SK-N-SH treated with all-trans-retinoic acid at 6 μM for 48 hours (cell line): ENCODE measurements around the gene GNPTAB.

Source experiments
- ATAC-seq: fragments of 200-7000 bp; cut with Tn5 transposase; 3 replicates; pipeline ENCODE4 v1.9.1; 2020; ENCODE audit warnings: mild to moderate bottlenecking, moderate library complexity
- BACH2 ChIP-seq: fragments of 250-450 bp; sonication (Bioruptor Pico); IDR thresholded peaks from 2 replicates; pipeline ENCODE4 v1.9.0; 2021; ENCODE audit warnings: mild to moderate bottlenecking, borderline replicate concordance
- CSDC2 ChIP-seq: fragments of 250-450 bp; sonication (Bioruptor Pico); IDR thresholded peaks from 2 replicates; pipeline ENCODE4 v1.5.0; 2020; ENCODE audit warnings: mild to moderate bottlenecking, moderate library complexity
- ESRRG ChIP-seq: fragments of 250-450 bp; sonication (Bioruptor Pico); IDR thresholded peaks from 2 replicates; pipeline ENCODE4 v1.6.1; 2021; ENCODE audit warnings: mild to moderate bottlenecking
- ISL1 ChIP-seq: fragments of 250-450 bp; sonication (Bioruptor Pico); IDR thresholded peaks from 2 replicates; pipeline ENCODE4 v2.1.2; 2022; ENCODE audit warnings: mild to moderate bottlenecking, moderate library complexity
- OSR1 ChIP-seq: fragments of 250-450 bp; sonication (Bioruptor Pico); IDR thresholded peaks from 2 replicates; pipeline ENCODE4 v1.8.0; 2022; ENCODE audit warnings: moderate library complexity, mild to moderate bottlenecking, inconsistent platforms
- PATZ1 ChIP-seq: fragments of 250-450 bp; sonication (Bioruptor Pico); IDR thresholded peaks from 2 replicates; pipeline ENCODE4 v1.8.0; 2020; ENCODE audit warnings: mild to moderate bottlenecking, moderate library complexity, borderline replicate concordance
- PPARA ChIP-seq: fragments of 250-450 bp; sonication (Bioruptor Pico); IDR thresholded peaks from 2 replicates; pipeline ENCODE4 v1.5.0; 2020; ENCODE audit warnings: mild to moderate bottlenecking, borderline replicate concordance
- RARB ChIP-seq: fragments of 250-450 bp; sonication (Bioruptor Pico); IDR thresholded peaks from 2 replicates; pipeline ENCODE4 v1.8.0; 2021; ENCODE audit warnings: mild to moderate bottlenecking, moderate library complexity
- SNAI2 ChIP-seq: fragments of 250-450 bp; sonication (Bioruptor Pico); IDR thresholded peaks from 2 replicates; pipeline ENCODE4 v1.5.0; 2020; ENCODE audit warnings: mild to moderate bottlenecking, moderate library complexity
- TOX ChIP-seq: fragments of 250-450 bp; sonication (Bioruptor Pico); IDR thresholded peaks from 2 replicates; pipeline ENCODE4 v1.8.0; 2021; ENCODE audit warnings: mild to moderate bottlenecking, moderate library complexity, borderline replicate concordance
- ZC3H10 ChIP-seq: fragments of 250-450 bp; sonication (Bioruptor Pico); IDR thresholded peaks from 2 replicates; pipeline ENCODE4 v1.5.1; 2021; ENCODE audit warnings: mild to moderate bottlenecking, moderate library complexity
- ZNF565 ChIP-seq: fragments of 450-650 bp; formaldehyde crosslinking; conservative IDR thresholded peaks from 2 replicates; pipeline ENCODE4 v1.5.0; 2020; ENCODE audit warnings: low read depth, mild to moderate bottlenecking, moderate library complexity
- ZNF70 ChIP-seq: fragments of 450-650 bp; formaldehyde crosslinking; IDR thresholded peaks from 2 replicates; pipeline ENCODE4 v1.5.0; 2020; ENCODE audit warnings: mild to moderate bottlenecking, moderate library complexity
- ZNF8 ChIP-seq: fragments of 450-650 bp; formaldehyde crosslinking; IDR thresholded peaks from 2 replicates; pipeline ENCODE4 v1.5.0; 2020; ENCODE audit warnings: mild to moderate bottlenecking, moderate library complexity
- TF ChIP-seq, protein P1 (sequence below): fragments of 250-450 bp; sonication (Bioruptor Pico); IDR thresholded peaks from 2 replicates; pipeline ENCODE4 v1.8.0; 2021; ENCODE audit warnings: low read depth, mild to moderate bottlenecking, moderate library complexity, borderline replicate concordance
- TF ChIP-seq, protein P2 (sequence below): fragments of 250-450 bp; sonication (Bioruptor Pico); IDR thresholded peaks from 2 replicates; pipeline ENCODE4 v1.5.1; 2020; ENCODE audit warnings: low read depth, mild to moderate bottlenecking, moderate library complexity
- TF ChIP-seq, protein P3 (sequence below): fragments of 250-450 bp; sonication (Bioruptor Pico); IDR thresholded peaks from 2 replicates; pipeline ENCODE4 v1.5.0; 2020; ENCODE audit warnings: mild to moderate bottlenecking, moderate library complexity
- TF ChIP-seq, protein P4 (sequence below): fragments of 250-450 bp; sonication (Bioruptor Pico); IDR thresholded peaks from 2 replicates; pipeline ENCODE4 v1.5.1; 2021; ENCODE audit warnings: mild to moderate bottlenecking, moderate library complexity

GNPTAB gene

DNA sequence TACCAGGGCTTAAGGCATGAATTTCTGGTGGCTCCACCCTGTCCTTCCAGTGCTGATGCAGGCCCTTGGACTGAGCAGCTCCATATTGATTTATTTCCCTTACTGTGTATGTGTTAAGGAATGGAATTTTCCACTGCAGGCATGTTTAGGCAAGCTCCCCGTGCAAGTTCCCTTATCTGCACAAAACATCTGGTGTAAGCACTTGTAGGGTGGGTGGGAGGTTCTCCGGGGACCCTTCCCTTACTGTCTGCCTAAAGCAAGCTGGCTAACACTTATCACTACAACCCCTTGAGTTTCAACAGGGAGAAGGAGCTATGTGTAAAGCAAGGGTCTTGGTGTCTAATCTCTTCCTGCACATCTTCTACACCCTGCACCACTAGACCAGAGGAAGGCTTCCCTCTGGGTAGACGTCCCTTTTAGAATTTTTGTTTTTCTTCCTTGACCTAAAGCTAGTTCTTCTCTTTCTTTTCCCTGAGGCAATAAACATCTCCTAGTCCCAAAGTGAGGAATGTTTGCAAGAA is 24.7 kb upstream of the GNPTAB start:
- no peak; the same call in 2 of the 3 replicates for ATAC-seq
- TF ChIP-seq SNAI2 (CRISPR knock-in tag) = no peak
- TF ChIP-seq, protein P1, sequence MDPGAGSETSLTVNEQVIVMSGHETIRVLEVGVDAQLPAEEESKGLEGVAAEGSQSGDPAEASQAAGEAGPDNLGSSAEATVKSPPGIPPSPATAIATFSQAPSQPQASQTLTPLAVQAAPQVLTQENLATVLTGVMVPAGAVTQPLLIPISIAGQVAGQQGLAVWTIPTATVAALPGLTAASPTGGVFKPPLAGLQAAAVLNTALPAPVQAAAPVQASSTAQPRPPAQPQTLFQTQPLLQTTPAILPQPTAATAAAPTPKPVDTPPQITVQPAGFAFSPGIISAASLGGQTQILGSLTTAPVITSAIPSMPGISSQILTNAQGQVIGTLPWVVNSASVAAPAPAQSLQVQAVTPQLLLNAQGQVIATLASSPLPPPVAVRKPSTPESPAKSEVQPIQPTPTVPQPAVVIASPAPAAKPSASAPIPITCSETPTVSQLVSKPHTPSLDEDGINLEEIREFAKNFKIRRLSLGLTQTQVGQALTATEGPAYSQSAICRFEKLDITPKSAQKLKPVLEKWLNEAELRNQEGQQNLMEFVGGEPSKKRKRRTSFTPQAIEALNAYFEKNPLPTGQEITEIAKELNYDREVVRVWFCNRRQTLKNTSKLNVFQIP (CRISPR knock-in tag) = no peak
- no peak for TF ChIP-seq BACH2
- TF ChIP-seq TOX (CRISPR knock-in tag) = no peak
- TF ChIP-seq, protein P2, sequence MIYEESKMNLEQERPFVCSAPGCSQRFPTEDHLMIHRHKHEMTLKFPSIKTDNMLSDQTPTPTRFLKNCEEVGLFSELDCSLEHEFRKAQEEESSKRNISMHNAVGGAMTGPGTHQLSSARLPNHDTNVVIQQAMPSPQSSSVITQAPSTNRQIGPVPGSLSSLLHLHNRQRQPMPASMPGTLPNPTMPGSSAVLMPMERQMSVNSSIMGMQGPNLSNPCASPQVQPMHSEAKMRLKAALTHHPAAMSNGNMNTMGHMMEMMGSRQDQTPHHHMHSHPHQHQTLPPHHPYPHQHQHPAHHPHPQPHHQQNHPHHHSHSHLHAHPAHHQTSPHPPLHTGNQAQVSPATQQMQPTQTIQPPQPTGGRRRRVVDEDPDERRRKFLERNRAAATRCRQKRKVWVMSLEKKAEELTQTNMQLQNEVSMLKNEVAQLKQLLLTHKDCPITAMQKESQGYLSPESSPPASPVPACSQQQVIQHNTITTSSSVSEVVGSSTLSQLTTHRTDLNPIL (CRISPR knock-in tag) = no peak
- TF ChIP-seq ESRRG (CRISPR knock-in tag) = no peak
- no peak for TF ChIP-seq ZC3H10 (CRISPR knock-in tag)
- no peak for TF ChIP-seq RARB (CRISPR knock-in tag)
- TF ChIP-seq CSDC2 (CRISPR knock-in tag) = no peak
- TF ChIP-seq PATZ1 (CRISPR knock-in tag) = no peak

DNA sequence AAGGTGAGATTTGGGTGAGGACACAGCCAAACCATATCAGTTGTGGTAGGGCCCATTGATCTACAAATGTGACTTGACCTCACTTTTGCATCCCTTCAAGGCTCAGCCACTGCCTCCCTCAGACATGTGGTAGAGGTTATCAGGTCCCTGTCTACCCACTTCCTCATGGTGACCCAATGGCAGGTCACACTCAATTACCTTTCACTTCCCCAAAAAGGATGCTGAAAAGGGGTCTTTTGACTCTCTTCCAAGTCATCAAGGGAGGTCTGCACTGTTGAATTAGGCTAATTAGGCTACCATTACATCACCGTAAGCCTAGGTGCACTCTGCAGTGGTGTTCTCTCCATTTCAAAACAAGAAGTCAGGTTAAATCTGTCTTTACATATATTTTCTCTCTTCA is 24.0 kb upstream of the GNPTAB start:
- ATAC-seq = no peak
- TF ChIP-seq ZNF565 (CRISPR knock-in tag) (no peak), PATZ1 (CRISPR knock-in tag) (no peak), OSR1 (CRISPR knock-in tag) (no peak), ZNF8 (CRISPR knock-in tag) (no peak), ESRRG (CRISPR knock-in tag) (no peak), ISL1 (CRISPR knock-in tag) (no peak), ZC3H10 (CRISPR knock-in tag) (no peak), ZNF70 (CRISPR knock-in tag) (no peak), PPARA (no peak)
- TF ChIP-seq, protein P3, sequence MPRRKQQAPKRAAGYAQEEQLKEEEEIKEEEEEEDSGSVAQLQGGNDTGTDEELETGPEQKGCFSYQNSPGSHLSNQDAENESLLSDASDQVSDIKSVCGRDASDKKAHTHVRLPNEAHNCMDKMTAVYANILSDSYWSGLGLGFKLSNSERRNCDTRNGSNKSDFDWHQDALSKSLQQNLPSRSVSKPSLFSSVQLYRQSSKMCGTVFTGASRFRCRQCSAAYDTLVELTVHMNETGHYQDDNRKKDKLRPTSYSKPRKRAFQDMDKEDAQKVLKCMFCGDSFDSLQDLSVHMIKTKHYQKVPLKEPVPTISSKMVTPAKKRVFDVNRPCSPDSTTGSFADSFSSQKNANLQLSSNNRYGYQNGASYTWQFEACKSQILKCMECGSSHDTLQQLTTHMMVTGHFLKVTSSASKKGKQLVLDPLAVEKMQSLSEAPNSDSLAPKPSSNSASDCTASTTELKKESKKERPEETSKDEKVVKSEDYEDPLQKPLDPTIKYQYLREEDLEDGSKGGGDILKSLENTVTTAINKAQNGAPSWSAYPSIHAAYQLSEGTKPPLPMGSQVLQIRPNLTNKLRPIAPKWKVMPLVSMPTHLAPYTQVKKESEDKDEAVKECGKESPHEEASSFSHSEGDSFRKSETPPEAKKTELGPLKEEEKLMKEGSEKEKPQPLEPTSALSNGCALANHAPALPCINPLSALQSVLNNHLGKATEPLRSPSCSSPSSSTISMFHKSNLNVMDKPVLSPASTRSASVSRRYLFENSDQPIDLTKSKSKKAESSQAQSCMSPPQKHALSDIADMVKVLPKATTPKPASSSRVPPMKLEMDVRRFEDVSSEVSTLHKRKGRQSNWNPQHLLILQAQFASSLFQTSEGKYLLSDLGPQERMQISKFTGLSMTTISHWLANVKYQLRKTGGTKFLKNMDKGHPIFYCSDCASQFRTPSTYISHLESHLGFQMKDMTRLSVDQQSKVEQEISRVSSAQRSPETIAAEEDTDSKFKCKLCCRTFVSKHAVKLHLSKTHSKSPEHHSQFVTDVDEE (CRISPR knock-in tag) = no peak
- TF ChIP-seq, protein P1 (CRISPR knock-in tag) = no peak
- TF ChIP-seq, protein P4, sequence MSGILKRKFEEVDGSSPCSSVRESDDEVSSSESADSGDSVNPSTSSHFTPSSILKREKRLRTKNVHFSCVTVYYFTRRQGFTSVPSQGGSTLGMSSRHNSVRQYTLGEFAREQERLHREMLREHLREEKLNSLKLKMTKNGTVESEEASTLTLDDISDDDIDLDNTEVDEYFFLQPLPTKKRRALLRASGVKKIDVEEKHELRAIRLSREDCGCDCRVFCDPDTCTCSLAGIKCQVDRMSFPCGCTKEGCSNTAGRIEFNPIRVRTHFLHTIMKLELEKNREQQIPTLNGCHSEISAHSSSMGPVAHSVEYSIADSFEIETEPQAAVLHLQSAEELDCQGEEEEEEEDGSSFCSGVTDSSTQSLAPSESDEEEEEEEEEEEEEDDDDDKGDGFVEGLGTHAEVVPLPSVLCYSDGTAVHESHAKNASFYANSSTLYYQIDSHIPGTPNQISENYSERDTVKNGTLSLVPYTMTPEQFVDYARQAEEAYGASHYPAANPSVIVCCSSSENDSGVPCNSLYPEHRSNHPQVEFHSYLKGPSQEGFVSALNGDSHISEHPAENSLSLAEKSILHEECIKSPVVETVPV (CRISPR knock-in tag) = no peak
- TF ChIP-seq, protein P2 (CRISPR knock-in tag) = no peak
